ENCODE data around the gene SLCO2B1. TPM values are rescaled to one million over a fixed set of nuclear protein-coding genes. Genes with fewer than 3 reads are reported as not detected.

SLCO2B1 gene
- total RNA-seq, 1 donor from 2014 or later: 2.6 TPM

GRCh38 chr11:75155570-75156422 lies 4.9 kb downstream of the SLCO2B1 start:
- Histone ChIP-seq H3K4me3 (ENCODE audit: insufficient read depth, low read depth, low read length) (no peak overlapping the region), H4K20me1 (ENCODE audit: insufficient read depth, low read length) (no peaks in the 10 kb centered on the region), H3K9ac (ENCODE audit: low read length) (no peak overlapping the region), H3K4me1 (ENCODE audit: insufficient read depth, low read length) (no peaks in the 10 kb centered on the region), H3K36me3 (ENCODE audit: insufficient read depth, low read length) (no peaks in the 10 kb centered on the region), H3K4me2 (ENCODE audit: low read length) (no peak overlapping the region), H3K79me2 (ENCODE audit: insufficient read depth, low read length) (no peaks in the 10 kb centered on the region), H3K27ac (ENCODE audit: low read depth, low read length) (no peak overlapping the region), H2AFZ (ENCODE audit: low read depth, low read length) (no peak overlapping the region), H3K9me3 (ENCODE audit: insufficient read depth, low read depth, low read length) (peaks cover 4% of the 10 kb centered on the region), H3K27me3 (ENCODE audit: insufficient read depth, low read length) (peaks cover 12% of the 10 kb centered on the region)
- Mint-ChIP-seq H3K27ac (ENCODE audit: unreplicated experiment) (no peak overlapping the region), H3K27me3 (ENCODE audit: low read depth, unreplicated experiment) (peaks cover 54% of the 10 kb centered on the region), H3K36me3 (ENCODE audit: low read depth, unreplicated experiment) (no peaks in the 10 kb centered on the region), H3K4me1 (ENCODE audit: low read depth, unreplicated experiment) (peaks cover 2% of the 10 kb centered on the region), H3K9me3 (ENCODE audit: unreplicated experiment) (peaks cover 8% of the 10 kb centered on the region), H3K4me3 (ENCODE audit: unreplicated experiment) (no peak overlapping the region)
- FAIRE-seq: no peak
- TF ChIP-seq EZH2 (IDR thresholded peaks at IDR 0.05; ENCODE audit: insufficient read depth, low read length) (no peak), CTCF (IDR thresholded peaks at IDR 0.05; ENCODE audit: insufficient read depth, low read depth, low read length) (no peak)
- DNase-seq (ENCODE audit: low read depth): no peak

- Mint-ChIP-seq H3K27ac (ENCODE audit: unreplicated experiment) (no peak overlapping the region), H3K9me3 (ENCODE audit: unreplicated experiment) (peaks cover 19% of the 10 kb centered on the region), H3K4me1 (ENCODE audit: low read depth, unreplicated experiment) (peaks cover 2% of the 10 kb centered on the region), H3K4me3 (ENCODE audit: unreplicated experiment) (no peak overlapping the region), H3K27me3 (ENCODE audit: low read depth, unreplicated experiment) (peaks cover 38% of the 10 kb centered on the region), H3K36me3 (ENCODE audit: low read depth, unreplicated experiment) (peaks cover 1% of the 10 kb centered on the region)
- H3K9ac ChIP-seq (ENCODE audit: low read length): no peak overlapping the region
- no peaks in the 10 kb centered on the region for H3K4me1 ChIP-seq (ENCODE audit: insufficient read depth, low read length)
- no peaks in the 10 kb centered on the region for H3K36me3 ChIP-seq (ENCODE audit: insufficient read depth, low read length)
- FAIRE-seq (no peak), DNase-seq (ENCODE audit: low read depth) (no peak)
- no peak overlapping the region for H2AFZ ChIP-seq (ENCODE audit: low read depth, low read length)
- H3K4me2 ChIP-seq (ENCODE audit: low read length): no peak overlapping the region
- no peak for TF ChIP-seq CTCF (IDR thresholded peaks at IDR 0.05; ENCODE audit: insufficient read depth, low read depth, low read length)
- no peak for TF ChIP-seq EZH2 (IDR thresholded peaks at IDR 0.05; ENCODE audit: insufficient read depth, low read length)
- H3K27me3 ChIP-seq (ENCODE audit: insufficient read depth, low read length): peaks cover 6% of the 10 kb centered on the region
- no peak overlapping the region for H3K4me3 ChIP-seq (ENCODE audit: insufficient read depth, low read depth, low read length)
- peaks cover 4% of the 10 kb centered on the region for H3K9me3 ChIP-seq (ENCODE audit: insufficient read depth, low read depth, low read length)
- H3K79me2 ChIP-seq (ENCODE audit: insufficient read depth, low read length): no peaks in the 10 kb centered on the region
- no peaks in the 10 kb centered on the region for H4K20me1 ChIP-seq (ENCODE audit: insufficient read depth, low read length)
- H3K27ac ChIP-seq (ENCODE audit: low read depth, low read length): no peak overlapping the region
Measured at GRCh38 chr11:75158241-75158640, 7.3 kb downstream of the SLCO2B1 start.

GRCh38 chr11:75158696-75159150 lies 7.8 kb downstream of the SLCO2B1 start:
- H3K27me3 Mint-ChIP-seq (ENCODE audit: low read depth, unreplicated experiment): peaks cover 40% of the 10 kb centered on the region
- H3K9me3 Mint-ChIP-seq (ENCODE audit: unreplicated experiment): peaks cover 19% of the 10 kb centered on the region
- Histone ChIP-seq H4K20me1 (ENCODE audit: insufficient read depth, low read length) (no peaks in the 10 kb centered on the region), H3K4me3 (ENCODE audit: insufficient read depth, low read depth, low read length) (no peak overlapping the region), H3K27me3 (ENCODE audit: insufficient read depth, low read length) (peaks cover 5% of the 10 kb centered on the region), H3K9ac (ENCODE audit: low read length) (no peak overlapping the region), H3K4me2 (ENCODE audit: low read length) (no peak overlapping the region), H3K79me2 (ENCODE audit: insufficient read depth, low read length) (no peaks in the 10 kb centered on the region), H3K9me3 (ENCODE audit: insufficient read depth, low read depth, low read length) (peaks cover 4% of the 10 kb centered on the region), H3K4me1 (ENCODE audit: insufficient read depth, low read length) (no peaks in the 10 kb centered on the region), H2AFZ (ENCODE audit: low read depth, low read length) (no peak overlapping the region), H3K36me3 (ENCODE audit: insufficient read depth, low read length) (no peaks in the 10 kb centered on the region), H3K27ac (ENCODE audit: low read depth, low read length) (no peak overlapping the region)
- no peak overlapping the region for H3K4me3 Mint-ChIP-seq (ENCODE audit: unreplicated experiment)
- no peak overlapping the region for H3K27ac Mint-ChIP-seq (ENCODE audit: unreplicated experiment)
- peaks cover 1% of the 10 kb centered on the region for H3K36me3 Mint-ChIP-seq (ENCODE audit: low read depth, unreplicated experiment)
- no peak for DNase-seq (ENCODE audit: low read depth)
- TF ChIP-seq EZH2 (IDR thresholded peaks at IDR 0.05; ENCODE audit: insufficient read depth, low read length) (no peak), CTCF (IDR thresholded peaks at IDR 0.05; ENCODE audit: insufficient read depth, low read depth, low read length) (no peak)
- no peak for FAIRE-seq
- peaks cover 2% of the 10 kb centered on the region for H3K4me1 Mint-ChIP-seq (ENCODE audit: low read depth, unreplicated experiment)
